NCI-H1930 (cell line): Measurements from ENCODE around the gene SAMD14.

Source experiments
- DNase-seq, 2 experiments: peaks; one replicate each; lab custom pipeline; 2025; lab: John Stamatoyannopoulos, UW

SAMD14 gene

DNA sequence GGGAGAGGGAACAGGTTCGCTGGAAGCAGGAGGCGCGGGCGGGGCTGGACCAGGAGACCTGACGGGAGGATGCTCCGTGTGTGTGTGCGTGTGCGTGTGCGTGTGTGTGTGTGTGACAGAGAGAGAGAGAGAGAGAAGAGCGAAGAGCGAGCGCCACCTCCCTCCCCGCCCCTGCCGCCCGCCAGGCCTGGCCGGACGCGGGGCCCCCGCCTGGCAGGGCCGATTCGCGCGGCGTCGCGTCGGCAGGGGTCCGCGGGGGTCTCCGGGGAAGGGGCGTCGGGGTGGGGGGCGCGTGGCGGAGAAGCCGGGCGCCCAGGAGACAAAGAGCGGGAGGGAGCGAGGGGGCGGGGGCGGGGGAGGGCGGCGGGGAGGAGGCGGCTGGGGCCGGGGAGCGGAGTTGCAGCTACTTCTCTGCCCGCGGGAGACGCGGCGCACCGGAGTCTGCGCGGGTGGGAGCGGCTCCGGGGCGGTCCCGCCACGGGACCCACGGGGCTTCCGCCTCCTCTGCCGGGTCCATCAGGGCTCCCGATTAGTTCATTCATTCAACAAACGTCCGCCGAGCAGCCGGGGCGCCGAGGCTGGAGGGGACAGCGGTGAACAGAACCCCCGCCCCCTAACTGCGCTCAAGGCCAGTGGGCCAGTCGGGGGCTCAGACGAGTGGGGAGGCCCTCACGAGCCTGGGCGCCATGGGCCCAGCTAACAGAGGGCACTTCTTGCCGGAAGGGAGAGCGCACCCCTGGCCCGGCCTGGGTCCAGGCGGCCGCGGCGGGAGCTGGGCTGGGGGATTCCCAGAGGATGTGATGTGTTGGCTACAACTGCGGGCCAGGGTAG is at the start of gene SAMD14:
Gene SAMD14, minus strand, starts transcription at position 433 of the 831 bp plus-strand sequence. CDS start 5,201 bp downstream, outside the sequence.
- DNase-seq = peak in 1 of 2 experiments; percentile 8

DNA sequence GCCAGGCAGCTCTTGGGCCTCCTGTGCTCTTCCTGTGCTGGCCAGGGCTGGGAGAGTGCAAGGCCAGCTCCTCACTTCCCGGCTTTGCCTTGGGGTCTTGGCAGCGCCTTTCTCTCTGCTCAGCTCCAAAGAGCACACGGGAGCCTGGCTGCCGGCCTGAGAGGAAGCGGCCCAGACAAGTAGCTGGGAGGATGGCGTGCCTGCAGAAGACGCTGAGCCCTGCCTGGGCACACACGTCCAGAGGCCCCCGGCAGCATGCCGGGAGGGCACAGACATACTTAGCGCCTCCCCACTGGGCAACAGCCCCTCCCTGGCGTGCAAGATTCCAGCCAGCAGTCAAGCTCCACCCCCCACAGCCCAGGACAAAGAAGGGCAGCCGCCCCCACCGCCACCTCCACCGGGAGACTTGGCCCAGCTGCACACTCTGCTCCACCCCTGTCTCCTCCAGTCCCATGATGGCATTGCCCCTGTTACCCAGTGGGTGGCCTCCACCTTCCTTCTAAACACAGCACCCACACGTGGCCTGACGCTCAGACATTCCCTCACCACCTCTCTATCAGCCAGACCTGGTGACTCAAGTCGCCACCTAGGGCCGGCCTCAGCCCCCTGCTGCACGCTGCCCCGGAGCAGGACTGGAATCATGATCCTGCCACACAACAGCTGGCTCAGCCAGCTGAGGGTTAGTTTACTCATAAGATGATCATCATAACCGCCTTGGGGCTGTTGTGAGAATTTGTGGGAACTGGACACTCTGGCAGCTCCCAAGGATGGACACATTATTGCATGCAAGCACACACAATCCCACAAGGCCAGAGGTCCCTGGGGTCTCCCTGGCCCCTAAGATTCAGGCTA is 48.2 kb upstream of the SAMD14 start:
- DNase-seq = peak in 1 of 2 experiments; percentile 14

DNA sequence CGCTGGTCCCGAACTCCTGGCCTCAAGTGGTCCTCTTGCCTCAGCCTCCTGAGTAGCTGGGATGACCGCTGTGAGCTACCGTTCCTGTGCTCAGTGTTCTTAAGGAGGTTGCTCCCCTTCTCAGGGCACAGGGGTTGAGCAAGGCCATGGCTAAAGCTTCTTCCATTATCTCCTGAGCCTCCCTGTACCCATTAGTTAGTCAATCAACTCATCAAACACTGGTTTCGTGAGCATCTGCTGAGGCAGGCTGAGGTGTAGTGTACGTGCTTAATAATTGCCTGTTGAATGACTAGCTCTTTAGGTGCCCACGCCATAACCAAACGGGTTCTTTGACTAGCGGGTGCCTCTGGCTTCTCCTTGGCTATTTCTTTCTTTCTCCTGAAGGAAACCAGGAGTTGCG is 47.5 kb upstream of the SAMD14 start:
- DNase-seq = no peak

DNA sequence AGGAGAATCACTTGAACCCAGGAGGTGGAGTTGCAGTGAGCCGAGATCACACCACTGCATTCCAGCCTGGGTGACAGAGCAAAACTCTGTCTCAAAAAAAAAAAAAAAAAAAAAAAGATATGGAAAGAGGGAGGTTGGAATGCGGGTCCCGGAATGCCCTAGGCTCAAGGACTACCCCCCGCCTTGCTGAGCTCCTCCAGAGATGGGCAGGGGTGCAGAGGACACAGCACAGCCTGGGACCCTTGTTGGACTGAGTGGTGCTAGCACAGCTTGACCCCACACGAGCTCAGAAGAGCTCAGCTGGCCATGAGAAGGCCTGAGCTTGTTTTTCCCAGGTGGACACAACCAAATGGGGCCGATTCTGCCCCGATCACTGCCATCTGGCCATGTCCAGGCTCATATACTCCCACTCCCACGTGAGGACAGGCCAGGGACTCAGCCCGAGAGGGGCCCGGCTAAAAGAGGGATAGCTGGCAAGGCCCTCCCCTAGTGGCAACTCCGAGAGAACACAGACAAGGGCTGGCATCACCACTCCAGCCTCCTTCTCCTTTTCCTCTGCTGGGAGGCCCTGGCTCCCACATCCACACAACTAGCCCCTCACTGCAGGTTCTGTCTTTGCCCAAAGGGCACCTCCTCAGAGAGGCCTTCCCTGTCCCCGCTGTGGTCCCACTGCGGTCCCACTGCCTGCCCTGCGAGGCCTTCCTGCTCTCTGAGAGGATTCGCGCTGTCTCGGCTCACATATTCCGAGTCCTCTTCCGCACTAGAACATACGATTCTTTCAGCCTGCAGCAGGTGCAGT is 46.8 kb upstream of the SAMD14 start:
- DNase-seq = no peak

DNA sequence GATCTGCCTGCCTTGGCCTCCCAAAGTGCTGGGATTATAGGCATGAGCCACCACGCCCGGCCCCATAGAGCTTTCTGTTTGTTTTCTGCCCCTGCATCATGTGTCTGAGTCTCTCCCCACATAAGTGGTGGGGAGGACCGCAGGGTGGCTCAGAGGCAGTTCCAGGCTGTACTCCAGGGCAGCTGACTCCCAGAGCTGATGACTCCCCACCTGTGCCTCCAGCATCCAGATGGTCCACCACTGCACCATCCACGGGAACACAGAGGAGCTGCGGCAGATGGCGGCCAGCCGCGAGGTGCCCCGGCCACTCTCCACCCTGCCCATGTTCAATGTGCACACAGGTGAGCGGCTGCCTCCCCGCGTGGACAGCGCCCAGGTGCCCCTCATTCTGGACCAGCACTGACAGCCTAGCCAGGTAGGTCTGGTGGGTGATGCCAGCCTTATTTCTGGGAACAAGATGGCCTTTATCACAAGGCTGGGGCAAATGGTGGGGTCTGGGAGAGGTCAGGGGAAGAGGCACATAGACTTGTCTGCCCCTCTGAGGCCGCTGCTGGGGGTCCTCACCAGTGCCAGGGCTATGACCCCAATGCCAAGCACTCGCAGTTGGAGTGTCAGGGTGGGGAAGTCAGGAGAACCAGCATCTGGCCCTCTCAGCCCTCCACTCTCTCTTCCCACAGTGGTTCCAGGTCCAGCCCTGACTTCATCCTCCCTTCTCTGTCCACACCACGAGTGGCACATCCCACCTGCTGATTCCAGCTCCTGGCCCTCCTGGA is 45.3 kb upstream of the SAMD14 start:
- DNase-seq = no peak

DNA sequence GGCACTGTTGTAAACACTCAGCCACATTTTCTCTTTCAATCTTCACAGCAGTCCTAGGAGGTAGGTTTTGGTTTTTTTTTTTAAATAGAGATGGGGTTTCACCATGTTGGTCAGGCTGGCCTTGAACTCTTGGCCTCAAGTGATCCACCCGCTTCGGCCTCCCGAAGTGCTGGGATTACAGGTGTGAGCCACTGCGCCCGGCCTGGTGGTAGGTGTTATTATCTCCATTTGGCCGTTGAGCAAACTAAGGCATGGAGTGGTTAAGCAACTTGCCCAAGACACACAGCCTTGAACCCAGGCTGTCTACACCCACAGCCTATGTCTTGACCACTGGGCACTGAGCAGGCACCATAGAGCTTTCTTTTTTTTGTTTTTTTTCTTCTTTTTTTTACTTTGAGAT is 44.5 kb upstream of the SAMD14 start:
- no peak for DNase-seq

DNA sequence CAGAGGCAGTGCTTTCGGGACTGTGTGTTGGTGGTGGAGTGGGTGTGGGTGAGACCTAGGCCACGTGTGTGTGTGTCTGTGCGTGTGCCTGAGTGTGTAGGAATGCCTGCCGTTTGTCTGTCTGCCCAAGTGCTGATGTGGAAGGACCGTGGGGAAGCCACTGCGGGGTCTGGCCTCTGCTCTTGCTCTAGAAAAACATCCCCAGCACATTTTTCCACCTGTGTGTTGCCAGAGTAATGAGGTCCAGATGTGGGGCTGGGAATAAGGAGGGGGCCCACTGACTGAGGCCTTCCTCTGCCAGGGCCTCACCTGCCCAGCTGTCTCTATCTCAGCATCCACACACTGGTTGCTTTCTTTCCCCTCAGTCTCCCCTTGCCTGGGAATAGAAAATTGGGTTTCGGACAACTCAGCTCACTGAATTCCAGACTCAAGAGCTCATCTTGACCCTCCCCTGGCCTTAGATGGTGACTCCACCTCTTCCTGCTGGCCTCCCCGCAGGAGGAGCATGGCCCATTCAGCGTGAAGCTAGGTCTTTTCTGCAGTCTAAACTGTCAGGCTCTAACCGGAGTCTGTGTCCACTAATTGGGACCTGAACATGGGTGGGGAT is 43.5 kb upstream of the SAMD14 start:
- DNase-seq = no peak

DNA sequence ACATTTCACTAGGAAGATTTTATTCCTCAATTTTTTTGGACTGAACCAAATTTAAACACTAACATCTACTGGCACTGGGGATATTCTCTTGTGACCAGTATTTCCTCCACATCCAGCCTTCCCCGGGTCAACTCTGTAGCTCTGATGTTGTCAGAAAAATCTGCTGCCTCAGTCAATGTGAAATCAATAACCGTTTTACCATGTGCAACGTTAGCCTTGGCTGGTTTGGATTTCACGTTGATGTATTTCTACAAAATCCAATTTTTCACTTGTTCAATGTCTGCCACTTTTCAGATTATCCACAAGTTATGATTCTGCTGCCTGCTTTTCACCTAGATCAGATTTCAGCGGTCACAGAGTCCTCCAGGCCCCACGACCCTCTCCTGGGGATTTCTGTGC is 43.0 kb upstream of the SAMD14 start:
- no peak for DNase-seq

DNA sequence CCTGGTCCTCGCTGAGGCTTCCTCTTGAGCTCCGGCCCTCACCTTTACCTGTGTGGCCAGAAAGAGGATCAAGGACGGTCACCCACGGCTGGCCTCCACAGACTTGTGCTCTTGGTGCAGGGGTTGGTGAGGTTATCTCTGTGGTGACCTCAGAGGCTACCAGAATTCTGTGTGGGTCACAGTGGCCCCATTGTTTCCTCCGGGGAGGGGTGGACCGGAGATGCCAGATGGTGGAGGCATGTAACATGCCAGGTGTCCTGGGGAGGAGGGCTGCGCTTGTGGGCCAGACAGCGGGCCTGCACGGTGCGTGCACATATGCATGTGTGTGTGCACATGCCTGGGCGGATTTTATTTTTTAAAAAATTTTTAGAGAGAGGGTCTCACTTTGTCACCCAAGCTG is 42.2 kb upstream of the SAMD14 start:
- DNase-seq = no peak

DNA sequence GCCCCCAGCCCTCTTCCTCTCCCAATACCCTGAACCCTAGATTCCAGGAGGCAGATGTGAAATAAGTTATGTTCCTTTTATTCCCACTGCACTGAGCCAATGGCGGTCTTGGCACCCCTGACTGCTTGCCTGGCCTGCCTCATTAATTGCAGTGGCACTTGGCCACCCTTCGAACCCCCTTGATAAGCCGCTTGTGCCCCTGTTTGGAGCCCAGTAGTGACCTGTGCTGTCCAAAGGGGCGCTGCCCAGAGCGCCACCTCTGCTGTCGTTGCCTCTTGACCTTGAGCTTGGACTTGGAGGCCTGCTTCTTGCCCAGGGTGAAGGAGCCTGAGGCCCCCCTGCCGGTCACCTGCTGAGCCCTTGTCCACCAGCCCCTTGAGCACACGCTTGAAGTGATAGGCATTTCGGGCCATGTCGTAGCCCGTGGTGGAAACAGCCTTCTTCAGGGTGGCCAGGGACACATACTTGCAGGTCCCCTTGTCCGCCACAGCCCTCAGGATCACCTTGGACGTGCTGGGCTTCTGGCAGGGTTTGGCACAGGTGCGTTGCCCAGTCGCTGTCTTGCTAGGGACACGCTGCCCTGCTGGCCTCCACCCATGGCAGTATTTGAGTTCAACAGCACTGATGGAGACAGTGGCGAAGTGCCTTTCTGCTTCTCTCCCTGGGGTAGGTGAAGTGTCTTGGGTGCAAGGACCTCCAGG is 41.6 kb upstream of the SAMD14 start:
- no peak for DNase-seq

DNA sequence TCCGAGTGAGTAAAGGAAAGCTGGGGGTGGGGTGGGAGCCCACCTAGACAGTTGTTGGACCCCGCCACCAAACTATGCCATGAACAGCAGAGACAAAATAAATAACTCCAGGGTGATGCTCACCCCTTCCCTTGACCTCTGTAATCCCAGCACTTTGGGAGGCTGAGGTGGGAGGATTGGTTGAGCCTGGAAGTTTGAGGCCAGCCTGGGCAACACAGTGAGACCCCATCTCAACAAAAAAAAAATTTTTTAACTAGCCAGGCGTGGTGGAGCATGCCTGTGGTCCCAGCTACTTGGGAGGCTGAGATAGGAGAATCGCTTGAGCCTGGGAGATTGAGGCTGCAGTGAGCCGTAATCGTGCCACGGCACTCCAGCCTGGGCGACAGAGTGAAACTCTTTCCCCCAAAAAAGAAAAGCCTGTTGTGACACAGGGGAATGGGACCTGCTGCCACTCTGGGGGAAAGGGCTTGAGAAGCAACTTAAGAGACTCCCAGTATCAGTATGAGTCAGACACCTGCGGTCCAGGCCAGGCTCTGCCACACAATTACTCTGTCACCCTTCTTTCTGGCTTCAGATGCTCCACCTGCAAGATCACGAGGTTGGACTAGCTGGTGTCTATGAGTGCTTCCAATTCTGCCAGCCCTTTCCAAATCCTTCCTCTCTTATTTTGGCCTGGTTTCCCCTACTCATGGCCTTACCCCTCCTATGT is 40.9 kb upstream of the SAMD14 start:
- DNase-seq = no peak

DNA sequence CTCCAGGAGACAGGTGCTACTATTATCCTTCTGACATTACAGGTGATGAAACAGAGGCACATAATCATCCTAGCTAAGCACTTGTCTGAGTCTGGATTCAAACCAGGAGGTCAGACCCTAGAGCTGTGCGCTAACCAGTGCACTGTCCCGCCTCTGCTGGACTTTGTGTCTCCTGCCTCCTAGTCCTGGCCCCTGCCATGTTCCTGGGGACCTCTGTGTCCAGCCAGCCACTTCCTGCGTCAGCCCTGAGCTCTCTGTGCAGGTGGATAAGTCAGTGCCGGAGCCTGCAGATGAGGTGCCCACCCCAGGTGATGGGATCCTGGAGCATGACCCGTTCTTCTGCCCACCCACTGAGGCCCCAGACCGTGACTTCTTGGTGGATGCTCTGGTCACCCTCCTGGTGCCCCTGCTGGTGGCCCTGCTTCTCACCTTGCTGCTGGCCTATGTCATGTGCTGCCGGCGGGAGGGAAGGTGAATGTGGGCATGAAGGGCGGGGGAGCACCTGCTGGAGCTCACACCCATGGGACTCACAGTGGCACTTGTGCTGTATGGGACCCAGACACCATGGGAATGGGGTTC is 40.0 kb upstream of the SAMD14 start:
- no peak for DNase-seq

DNA sequence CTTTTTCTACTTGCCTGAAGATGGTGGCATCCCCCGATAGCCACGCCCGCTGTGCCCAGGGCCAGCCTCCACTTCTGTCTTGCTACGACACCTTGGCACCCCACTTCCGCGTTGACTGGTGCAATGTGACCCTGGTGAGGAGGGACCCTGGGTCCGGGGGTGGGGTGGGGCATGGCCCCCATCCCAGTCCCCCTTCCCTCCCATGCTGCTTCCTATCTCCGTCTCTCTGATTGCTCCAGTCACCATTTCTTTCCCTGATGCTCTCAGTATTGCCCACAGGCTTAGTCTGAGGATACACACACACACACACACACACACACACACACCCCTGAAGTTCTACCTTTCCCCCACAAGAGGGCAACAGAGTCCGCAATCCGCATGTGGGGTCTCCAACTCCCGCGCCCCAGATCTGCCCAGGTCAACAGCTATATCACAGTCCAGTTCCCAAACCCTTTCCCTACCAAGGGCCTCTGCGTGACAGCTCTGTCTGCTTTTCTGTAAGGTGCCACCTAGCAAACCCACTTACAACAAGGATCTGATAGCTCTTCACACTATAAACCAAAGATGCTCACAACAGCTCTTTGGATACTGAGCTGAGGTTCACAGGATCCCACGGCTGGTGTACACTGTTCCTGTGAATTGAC is 39.3 kb upstream of the SAMD14 start:
- DNase-seq = peak; percentile 9 to 34

DNA sequence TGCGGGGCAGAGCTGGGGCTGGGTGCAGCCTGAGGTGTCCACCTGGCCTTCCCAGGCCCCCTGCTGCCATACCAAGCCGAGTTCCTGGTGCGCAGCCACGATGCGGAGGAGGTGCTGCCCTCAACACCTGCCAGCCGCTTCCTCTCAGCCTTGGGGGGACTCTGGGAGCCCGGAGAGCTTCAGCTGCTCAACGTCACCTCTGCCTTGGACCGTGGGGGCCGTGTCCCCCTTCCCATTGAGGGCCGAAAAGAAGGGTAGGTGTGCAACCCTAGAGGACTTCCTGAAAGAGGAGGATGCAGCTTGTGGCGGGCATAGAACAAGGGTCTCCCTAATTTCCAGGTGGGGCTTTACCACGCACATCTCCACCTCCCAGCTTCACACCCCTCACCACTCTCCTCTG is 38.4 kb upstream of the SAMD14 start:
- DNase-seq = no peak

DNA sequence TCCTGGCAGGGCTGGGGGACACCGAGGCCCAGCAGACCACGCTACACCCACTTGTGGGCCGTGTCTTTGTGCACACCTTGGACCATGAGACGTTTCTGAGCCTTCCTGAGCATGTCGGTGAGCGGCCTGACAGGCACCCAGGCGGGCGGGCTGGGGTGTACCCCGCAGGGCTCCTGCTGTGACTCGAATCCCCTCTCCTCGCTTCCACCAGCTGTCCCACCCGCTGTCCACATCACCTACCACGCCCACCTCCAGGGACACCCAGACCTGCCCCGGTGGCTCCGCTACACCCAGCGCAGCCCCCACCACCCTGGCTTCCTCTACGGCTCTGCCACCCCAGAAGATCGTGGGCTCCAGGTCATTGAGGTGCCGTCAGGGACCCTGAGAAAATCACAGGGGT is 37.4 kb upstream of the SAMD14 start:
- no peak for DNase-seq

DNA sequence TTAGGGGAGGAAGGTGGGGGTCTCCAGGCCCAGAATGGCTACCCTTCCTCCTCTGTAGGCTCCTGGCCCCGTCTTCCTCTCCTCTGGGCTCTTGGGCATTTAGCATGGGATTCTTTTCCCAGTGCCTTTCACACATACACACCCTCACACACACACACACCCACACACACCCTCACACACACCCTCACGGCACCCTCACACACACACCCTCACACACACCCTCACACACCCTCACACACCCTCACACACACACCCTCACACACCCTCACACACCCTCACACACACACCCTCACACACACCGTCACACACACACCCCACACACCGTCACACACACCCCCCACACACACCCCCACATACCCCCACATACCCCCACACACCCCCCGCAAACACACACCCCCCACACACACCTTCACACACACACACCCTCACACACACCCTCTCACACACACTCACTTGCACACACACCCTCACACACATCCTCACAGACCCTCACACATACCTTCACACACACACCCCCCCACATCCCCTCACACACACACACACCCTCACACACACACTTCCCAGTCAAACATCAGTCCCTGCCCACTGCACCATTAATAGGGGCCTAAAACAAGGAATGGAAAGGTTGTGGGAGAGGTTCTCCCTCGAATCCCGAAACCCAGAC is 36.7 kb upstream of the SAMD14 start:
- no peak for DNase-seq

DNA sequence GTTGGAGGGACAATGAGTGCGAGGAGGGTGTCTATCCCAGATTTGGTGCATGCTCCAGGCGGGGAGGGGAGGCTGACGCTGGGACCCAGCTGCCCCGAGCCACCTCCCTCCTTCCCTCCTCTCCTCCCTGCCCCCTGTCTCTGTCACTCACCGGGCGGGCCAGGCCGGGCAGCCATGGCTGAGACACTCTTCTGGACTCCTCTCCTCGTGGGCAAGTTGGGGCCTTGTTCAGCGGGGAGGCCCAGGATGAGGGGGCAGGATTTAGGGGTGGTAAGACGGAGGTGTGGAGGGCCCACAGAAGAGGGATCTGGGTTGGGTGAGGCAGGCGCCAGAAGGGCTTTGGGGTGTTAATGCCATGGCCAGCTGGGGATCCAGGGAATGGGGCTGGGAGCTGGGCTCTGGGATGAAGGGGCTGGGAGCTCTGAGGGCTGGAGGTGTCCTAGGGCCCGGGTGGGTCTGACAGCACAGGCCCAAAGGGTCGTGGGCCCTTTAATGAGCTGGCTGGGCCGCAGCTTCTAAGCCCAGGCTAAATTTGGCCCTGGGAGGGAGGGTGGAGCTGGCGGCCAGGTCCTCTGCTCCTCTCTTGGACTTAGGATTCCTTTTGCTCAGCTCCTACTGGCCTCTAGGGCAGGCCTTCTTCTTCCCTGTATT is 36.0 kb upstream of the SAMD14 start, which contains the start of gene SGCA:
Gene SGCA, plus strand, starts transcription at position 139 of the 651 bp plus-strand sequence. Its CDS starts 36 bp downstream, at position 175.
- DNase-seq = no peak

DNA sequence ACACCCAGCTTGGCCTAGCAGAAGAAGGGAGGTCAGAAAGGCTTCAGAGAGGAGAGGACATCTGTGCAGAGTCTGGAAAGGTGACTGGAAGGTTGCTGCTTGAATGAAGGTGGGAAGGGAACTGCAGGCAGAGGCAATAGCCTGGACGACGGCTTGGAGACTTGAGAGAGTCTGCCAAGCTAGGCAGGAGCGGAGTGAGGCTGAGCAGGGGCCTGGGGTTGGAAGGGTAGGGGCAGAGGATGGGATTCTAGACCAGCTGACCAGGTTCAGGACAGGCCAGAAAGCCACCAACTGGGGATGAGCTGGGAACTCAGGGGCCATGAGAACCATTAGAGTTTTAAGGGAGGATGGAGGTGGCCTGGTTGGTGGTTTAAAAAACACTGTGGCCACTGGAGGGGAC is 35.5 kb upstream of the SAMD14 start:
- DNase-seq = no peak
